ENCODE data around the gene FAM200B.

FAM200B gene

GRCh38 chr4:15668566-15669435 is 12.8 kb upstream of the FAM200B start:
- no peak for DNase-seq

GRCh38 chr4:15670576-15670975 is 11.1 kb upstream of the FAM200B start:
- no peak for DNase-seq

GRCh38 chr4:15672101-15672500 is 9.5 kb upstream of the FAM200B start:
- DNase-seq = no peak

- DNase-seq = no peak
Measured at GRCh38 chr4:15673337-15673736, 8.3 kb upstream of the FAM200B start.

GRCh38 chr4:15674046-15674445 is 7.6 kb upstream of the FAM200B start:
- no peak for DNase-seq

GRCh38 chr4:15674926-15675325 is 6.7 kb upstream of the FAM200B start:
- DNase-seq = no peak

GRCh38 chr4:15675356-15675755 is 6.3 kb upstream of the FAM200B start:
- DNase-seq = no peak

GRCh38 chr4:15676039-15676438 is 5.6 kb upstream of the FAM200B start:
- DNase-seq = no peak

- DNase-seq = no peak
Measured at GRCh38 chr4:15676899-15677298, 4.7 kb upstream of the FAM200B start.

GRCh38 chr4:15677507-15677988 is 4.1 kb upstream of the FAM200B start:
- DNase-seq = no peak

GRCh38 chr4:15681067-15681371 is 608 bp upstream of the FAM200B start:
- DNase-seq = no peak

- DNase-seq = no peak
Measured at GRCh38 chr4:15682242-15683142, 865 bp downstream of the FAM200B start.

- no peak for DNase-seq
Measured at GRCh38 chr4:15683143-15683495, 1.5 kb downstream of the FAM200B start.

- no peak for DNase-seq
Measured at GRCh38 chr4:15684498-15684897, 2.9 kb downstream of the FAM200B start.

- DNase-seq = no peak
Measured at GRCh38 chr4:15688051-15688450, 6.4 kb downstream of the FAM200B start.

- no peak for DNase-seq
Measured at GRCh38 chr4:15689540-15689939, 7.9 kb downstream of the FAM200B start.

- no peak for DNase-seq
Measured at GRCh38 chr4:15690020-15690809, 8.6 kb downstream of the FAM200B start.

- DNase-seq = no peak
Measured at GRCh38 chr4:15691346-15692135, 9.9 kb downstream of the FAM200B start.

- DNase-seq = no peak
Measured at GRCh38 chr4:15692602-15693001, 11.0 kb downstream of the FAM200B start.

GRCh38 chr4:15694431-15694830 is 12.8 kb downstream of the FAM200B start:
- no peak for DNase-seq

- DNase-seq = no peak
Measured at GRCh38 chr4:15695240-15695699, 13.6 kb downstream of the FAM200B start.

- no peak for DNase-seq
Measured at GRCh38 chr4:15695729-15696128, 14.1 kb downstream of the FAM200B start.
